Left lobe of liver (tissue), 2 donors: Measurements from ENCODE around the gene MATN1. TPM values are rescaled to one million over a fixed set of nuclear protein-coding genes. Genes with fewer than 3 reads are reported as not detected.
A peak's percentile ranks its signal among the peaks of the same experiment; 100 is the strongest.

Source experiments
- ATAC-seq: fragments of 200-7000 bp; cut with Tn5 transposase; one replicate; pipeline ENCODE4 v1.9.1; 2020; ENCODE audit warnings: mild to moderate bottlenecking, moderate library complexity
- DNase-seq: peaks from one replicate; pipeline ENCODE4 v3.0.0-alpha.2; 2020; ENCODE audit warnings: low spot score
- total RNA-seq: library from RNA; stranded (reverse); gene quantifications from one replicate; pipeline ENCODE4 v1.2.1, GENCODE V29; 2021
- donor health status: DM: no; HTN: no; CAD: no; lungs with moderate emphysema.
- donor health status: DM: no; HTN: yes; CAD: no.

The MATN1 gene
- total RNA-seq, 1 donor from 2014 or later: not detected

GRCh38 chr1:30685796-30686165 is 37.6 kb downstream of the MATN1 start:
- ATAC-seq: no peak
- no peak for DNase-seq

GRCh38 chr1:30684881-30685795 is 38.2 kb downstream of the MATN1 start:
- DNase-seq (no peak), ATAC-seq (peak; percentile 66)

- DNase-seq (no peak), ATAC-seq (no peak)
Observed at GRCh38 chr1:30684259-30684658, 39.1 kb downstream of the MATN1 start.

GRCh38 chr1:30683699-30684098 is 39.7 kb downstream of the MATN1 start:
- no peak for DNase-seq
- no peak for ATAC-seq

DNA sequence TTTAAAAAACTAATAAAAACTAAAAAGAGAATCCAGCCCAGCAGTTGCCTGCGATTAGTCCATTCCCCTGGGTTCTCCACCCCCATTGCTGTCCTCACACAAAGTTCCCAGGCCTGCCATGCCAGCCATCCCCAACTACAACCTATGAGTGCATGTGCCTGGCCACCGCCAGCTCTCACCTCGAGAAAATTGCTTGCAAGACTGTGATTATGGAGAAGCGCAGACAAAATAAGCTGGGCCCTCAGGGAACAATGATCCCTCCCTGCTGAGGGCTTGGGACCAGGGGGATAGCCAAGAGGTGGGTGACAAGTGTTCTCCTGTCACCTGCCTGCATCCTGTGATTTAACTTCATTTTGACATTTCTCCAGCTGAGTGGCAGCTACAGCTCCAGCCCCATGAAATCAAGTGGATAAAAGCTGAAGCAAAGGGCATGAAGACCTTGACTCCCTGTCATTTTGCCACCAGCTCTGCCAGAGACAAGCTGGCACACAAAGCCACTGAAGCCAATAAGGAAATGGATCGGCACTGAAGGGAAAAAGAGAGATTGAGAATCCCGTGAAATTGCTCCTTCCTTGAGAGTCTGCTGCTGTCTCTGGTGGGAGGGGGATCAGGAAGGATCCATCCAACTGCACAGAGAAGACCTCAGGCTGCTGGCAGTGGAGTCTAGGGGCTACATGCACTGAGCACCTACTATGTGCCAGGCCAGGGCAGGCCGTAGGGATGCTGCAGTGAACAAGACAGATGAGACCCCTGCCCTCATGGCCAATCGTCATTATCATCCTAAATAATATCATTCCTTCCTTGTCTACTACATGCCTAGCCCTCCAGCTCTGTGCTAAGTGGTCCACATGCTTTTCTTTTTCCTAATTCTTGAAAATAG is 40.7 kb downstream of the MATN1 start:
- DNase-seq (no peak), ATAC-seq (no peak)

DNA sequence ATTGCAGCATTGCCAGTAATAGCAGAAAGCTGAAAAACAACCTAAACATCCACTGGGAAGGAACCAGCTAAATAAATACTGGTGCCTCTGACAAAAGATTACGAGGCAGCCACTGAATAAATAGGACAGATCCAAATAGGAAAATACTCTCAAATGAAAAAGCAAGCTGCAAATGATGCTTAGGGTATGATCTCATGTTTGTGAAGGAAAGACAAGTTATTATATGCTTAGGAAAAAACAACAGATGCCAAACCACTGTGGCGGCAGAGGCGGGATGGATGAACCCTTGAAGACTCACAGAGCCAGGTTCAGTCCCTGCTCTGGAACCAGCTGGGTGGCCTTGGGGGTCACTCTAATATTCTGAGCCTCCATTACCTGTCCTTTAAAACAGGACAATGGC is 41.6 kb downstream of the MATN1 start:
- ATAC-seq (no peak), DNase-seq (no peak)

- ATAC-seq: no peak
- no peak for DNase-seq
Observed at GRCh38 chr1:30680879-30681278, 42.5 kb downstream of the MATN1 start.

DNA sequence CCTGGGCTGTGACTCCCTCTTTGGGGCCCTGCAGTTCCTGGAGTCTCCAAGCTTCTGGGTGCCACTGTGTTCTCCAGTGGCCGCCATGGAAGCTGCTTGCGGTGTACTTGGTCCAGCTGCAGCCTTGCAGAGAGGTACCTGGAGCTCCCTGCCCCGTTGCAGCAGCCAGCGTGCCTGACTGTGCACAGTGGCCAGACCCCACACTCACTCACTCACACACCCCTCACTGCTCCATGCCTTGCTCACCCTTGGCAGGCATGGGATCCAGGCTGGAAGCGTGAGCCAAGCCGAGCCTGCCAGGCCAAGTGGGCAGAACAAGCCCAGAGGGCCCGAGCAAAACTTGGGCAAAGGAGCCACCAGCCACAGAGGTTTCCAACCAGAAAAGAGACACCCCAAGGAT is 43.0 kb downstream of the MATN1 start:
- ATAC-seq: no peak
- no peak for DNase-seq

- ATAC-seq: no peak
- DNase-seq: no peak
Observed at GRCh38 chr1:30679976-30680305, 43.4 kb downstream of the MATN1 start.

- no peak for ATAC-seq
- DNase-seq: no peak
Observed at GRCh38 chr1:30679201-30679975, 44.0 kb downstream of the MATN1 start.

GRCh38 chr1:30678209-30678608 is 45.2 kb downstream of the MATN1 start:
- DNase-seq (no peak), ATAC-seq (no peak)

- DNase-seq: no peak
- no peak for ATAC-seq
Observed at GRCh38 chr1:30677471-30677870, 45.9 kb downstream of the MATN1 start.

DNA sequence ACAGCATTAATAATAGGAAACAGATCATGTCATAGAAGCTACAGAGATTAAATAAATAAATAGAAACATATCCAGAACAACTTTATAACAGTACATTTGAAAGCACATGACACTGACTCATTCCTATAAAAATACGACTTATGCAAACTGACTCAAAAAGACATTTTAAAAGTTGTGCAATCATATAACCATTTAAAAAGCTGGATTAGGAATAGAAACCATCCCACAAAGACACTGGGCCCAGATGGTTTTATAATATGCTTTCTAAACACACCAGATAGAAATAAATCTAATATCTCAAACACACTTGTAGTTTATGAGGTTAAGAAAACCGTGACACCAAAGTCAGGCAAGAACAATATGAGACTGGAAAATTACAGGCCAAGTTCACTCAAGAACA is 47.6 kb downstream of the MATN1 start:
- no peak for ATAC-seq
- no peak for DNase-seq

- ATAC-seq: peak; percentile 33
Observed at GRCh38 chr1:30675289-30675688, 48.1 kb downstream of the MATN1 start.

GRCh38 chr1:30673395-30673794 is 50.0 kb downstream of the MATN1 start:
- DNase-seq (no peak), ATAC-seq (no peak)

More at GRCh38 chr1:30675289-30675688, 48.1 kb downstream of the MATN1 start:
- DNase-seq: no peak

GRCh38 chr1:30672661-30673060 is 50.7 kb downstream of the MATN1 start:
- ATAC-seq (no peak), DNase-seq (no peak)

DNA sequence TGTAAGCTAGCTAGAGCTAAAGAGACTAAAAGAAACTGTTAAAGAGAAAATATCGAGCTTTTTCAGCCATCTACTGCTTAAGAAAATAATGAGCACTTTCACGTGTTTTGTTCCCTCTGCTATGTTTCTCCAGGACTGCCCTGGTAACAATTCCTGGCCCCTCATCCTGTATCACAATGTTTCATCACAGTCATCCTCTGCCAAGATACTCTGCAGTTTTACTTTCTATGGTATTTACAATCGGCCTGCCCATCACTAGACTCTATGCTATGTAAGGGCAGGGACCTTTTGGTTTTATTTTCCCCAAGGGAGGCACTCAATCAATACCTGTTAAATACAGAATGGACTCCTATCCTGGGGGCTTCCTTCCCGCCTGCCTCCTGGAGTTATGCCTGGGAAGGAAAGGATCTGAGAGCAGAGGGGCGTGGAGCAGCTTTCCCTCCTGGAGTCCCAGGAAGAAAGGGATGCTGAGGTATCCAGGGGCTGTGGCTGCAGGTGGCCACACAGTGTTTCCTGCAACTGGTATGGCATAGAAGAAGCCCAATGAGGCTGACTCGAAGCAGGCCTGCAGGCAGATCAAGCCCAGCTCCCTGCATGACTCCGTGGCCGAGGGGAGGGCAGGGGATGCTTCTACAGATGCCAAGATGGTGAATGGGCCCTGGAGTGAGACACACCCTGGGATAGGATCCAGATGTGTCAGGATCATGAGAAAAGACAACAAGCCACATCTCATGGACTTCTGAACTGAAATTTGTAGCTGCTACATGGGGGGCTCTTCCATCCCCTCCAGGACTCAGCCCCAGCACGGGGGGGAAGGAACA is 52.9 kb downstream of the MATN1 start:
- no peak for ATAC-seq
- no peak for DNase-seq

DNA sequence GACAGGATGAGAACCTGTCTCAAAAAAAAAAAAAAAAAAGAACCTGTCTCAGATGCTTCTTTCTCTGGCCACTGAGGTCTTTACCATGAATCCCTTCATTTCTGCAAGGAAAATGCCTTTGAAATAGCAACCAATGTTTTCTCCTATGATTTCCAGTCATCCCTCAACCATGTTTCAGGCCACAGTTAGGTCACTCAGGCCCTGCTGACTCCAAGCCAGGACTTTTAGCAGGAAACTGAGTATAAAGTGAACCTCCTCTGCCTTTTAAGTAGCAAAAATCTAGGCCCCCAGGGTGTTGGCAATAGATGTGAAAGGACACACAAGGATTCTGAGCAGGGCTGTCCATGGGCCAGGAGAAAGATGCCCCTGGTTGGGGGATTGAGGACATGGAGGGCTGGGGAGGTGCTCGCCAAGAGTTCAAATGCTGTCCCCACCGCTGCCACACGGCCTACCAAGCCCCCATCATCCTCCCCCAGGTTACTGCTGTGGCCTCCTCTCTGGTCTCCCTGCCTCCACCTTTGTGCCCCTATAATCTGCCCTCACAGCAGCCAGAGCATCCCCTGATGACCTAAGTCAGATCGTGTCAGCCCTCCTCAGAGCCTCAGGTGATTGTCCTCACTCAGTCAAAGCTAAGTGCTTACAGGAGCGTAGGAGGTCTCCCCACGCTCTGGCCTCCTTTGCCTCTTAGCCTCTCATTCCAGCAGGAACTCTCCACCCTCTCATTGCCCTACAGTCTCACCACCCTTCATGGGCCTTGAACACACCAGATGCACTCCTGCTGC is 54.6 kb downstream of the MATN1 start:
- DNase-seq: no peak
- no peak for ATAC-seq

DNA sequence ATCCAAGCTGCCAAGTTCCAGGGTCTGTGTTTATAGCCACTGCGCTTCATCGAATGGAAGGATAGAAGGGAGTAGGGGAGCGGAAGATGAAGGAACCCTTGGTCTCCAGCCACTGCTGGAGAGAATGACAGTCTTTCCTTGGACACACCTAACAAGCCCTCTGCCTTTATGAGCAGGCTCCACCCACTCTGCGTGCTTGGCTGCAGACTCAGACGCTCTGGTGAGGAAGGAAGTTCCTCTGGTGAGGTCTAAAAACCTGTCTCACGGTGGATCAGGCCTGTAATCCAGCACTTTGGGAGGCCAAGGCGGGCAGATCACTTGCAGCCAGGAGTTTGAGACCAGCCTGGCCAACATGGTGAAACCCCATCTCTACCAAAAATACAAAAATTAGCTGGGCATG is 55.4 kb downstream of the MATN1 start:
- no peak for DNase-seq
- no peak for ATAC-seq
